IMR-90 (cell line): ENCODE results near the gene COX7A2L. TPM values are rescaled to one million over a fixed set of nuclear protein-coding genes. Genes with fewer than 3 reads are reported as not detected.

Experiments
- ATAC-seq: fragments of 200-7000 bp; cut with Tn5 transposase; 2 replicates; pipeline ENCODE4 v1.9.1; 2020; ENCODE audit warnings: low read depth, mild to moderate bottlenecking, moderate library complexity
- BruUV-seq: library from RNA; stranded (reverse); fragments of 400-500 nt; replicated peaks from 2 replicates; lab custom pipeline; 2021; lab: Mats Ljungman, UMichigan
- CTCF ChIA-PET: fragments of 300-600 bp; formaldehyde crosslinking; extraction: SDS; loops from one replicate; lab custom pipeline; 2021; ENCODE audit warnings: antibody characterized with exemption; lab: Yijun Ruan, JAX
- POLR2A ChIA-PET: fragments of 300-600 bp; sonication (Branson Sonifier 250); formaldehyde crosslinking; loops from one replicate; lab custom pipeline; 2022; ENCODE audit warnings: antibody characterized with exemption; ENCODE audit not compliant: unreplicated experiment; lab: Charles Lee
- DNase-seq: peaks from one replicate; pipeline ENCODE4 v3.0.0; 2013
- H2AFZ ChIP-seq: replicated peaks from 2 replicates; pipeline ENCODE3; 2013; ENCODE audit warnings: low read length, mild to moderate bottlenecking; ENCODE audit not compliant: poor library complexity
- H2AK5ac ChIP-seq: 2 replicates; pipeline ENCODE4 v1.6.1; 2013; ENCODE audit warnings: low read depth, low read length, inconsistent platforms
- H2AK9ac ChIP-seq: replicated peaks from 2 replicates; pipeline ENCODE3; 2013; ENCODE audit warnings: mild to moderate bottlenecking, low read depth, low read length, moderate library complexity; ENCODE audit not compliant: poor library complexity
- H2BK120ac ChIP-seq: 2 replicates; pipeline ENCODE4 v1.6.1; 2013; ENCODE audit warnings: low read depth, low read length, inconsistent platforms
- H2BK15ac ChIP-seq: 3 replicates; pipeline ENCODE4 v1.6.1; 2013; ENCODE audit warnings: low read depth, low read length, inconsistent platforms
- H2BK20ac ChIP-seq: 2 replicates; pipeline ENCODE4 v1.6.1; 2013; ENCODE audit warnings: low read depth, mild to moderate bottlenecking, inconsistent platforms, low read length, moderate library complexity
- H2BK5ac ChIP-seq: 2 replicates; pipeline ENCODE4 v1.6.1; 2013; ENCODE audit warnings: mild to moderate bottlenecking, low read depth, low read length, inconsistent platforms; ENCODE audit not compliant: poor library complexity, severe bottlenecking
- H3K14ac ChIP-seq: replicated peaks from 2 replicates; pipeline ENCODE4 v1.6.1; 2013; ENCODE audit warnings: low read depth, low read length, inconsistent platforms
- H3K18ac ChIP-seq: 2 replicates; pipeline ENCODE4 v1.6.1; 2013; ENCODE audit warnings: low read depth, low read length, control low read depth
- H3K23ac ChIP-seq: 2 replicates; pipeline ENCODE4 v1.6.1; 2013; ENCODE audit warnings: low read depth, low read length, inconsistent platforms
- H3K27ac ChIP-seq: 2 replicates; pipeline ENCODE4 v1.5.1; 2013; ENCODE audit warnings: mild to moderate bottlenecking, control low read depth, low read length; ENCODE audit not compliant: insufficient read depth
- H3K27me3 ChIP-seq: 2 replicates; pipeline ENCODE4 v1.6.1; 2013; ENCODE audit warnings: low read length; ENCODE audit not compliant: control insufficient read depth, insufficient read depth
- H3K36me3 ChIP-seq: 2 replicates; pipeline ENCODE4 v1.6.1; 2013; ENCODE audit warnings: low read length, mixed read lengths; ENCODE audit not compliant: control insufficient read depth, insufficient read depth
- H3K4ac ChIP-seq: 2 replicates; pipeline ENCODE4 v1.6.1; 2013; ENCODE audit warnings: low read depth, low read length, inconsistent platforms
- H3K4me1 ChIP-seq: 2 replicates; pipeline ENCODE4 v1.6.1; 2013; ENCODE audit warnings: low read length, mixed read lengths; ENCODE audit not compliant: control insufficient read depth, insufficient read depth
- H3K4me2 ChIP-seq: 2 replicates; pipeline ENCODE4 v1.6.1; 2013; ENCODE audit warnings: low read depth, mild to moderate bottlenecking, control low read depth, low read length, moderate library complexity
- H3K4me3 ChIP-seq: 2 replicates; pipeline ENCODE4 v1.5.1; 2013; ENCODE audit warnings: low read depth, mild to moderate bottlenecking, control low read depth, low read length, moderate library complexity; ENCODE audit not compliant: insufficient read depth
- H3K56ac ChIP-seq: 2 replicates; pipeline ENCODE4 v1.6.1; 2013; ENCODE audit warnings: low read length, inconsistent platforms; ENCODE audit not compliant: insufficient read depth; ENCODE audit errors: extremely low read depth
- H3K79me1 ChIP-seq, 2 experiments: 2 replicates each; pipeline ENCODE4 v1.6.1; 2013; ENCODE audit warnings: low read length in 2 of 2, inconsistent platforms in 1 of 2, low read depth in 1 of 2
- H3K9ac ChIP-seq: 2 replicates; pipeline ENCODE4 v1.6.1; 2013; ENCODE audit warnings: low read depth, low read length, control low read depth
- H3K9me1 ChIP-seq: 2 replicates; pipeline ENCODE4 v1.6.1; 2013; ENCODE audit warnings: low read length, inconsistent platforms; ENCODE audit not compliant: insufficient read depth
- H3K9me3 ChIP-seq: 2 replicates; pipeline ENCODE4 v1.6.1; 2013; ENCODE audit warnings: low read length; ENCODE audit not compliant: control insufficient read depth, insufficient read depth
- H4K20me1 ChIP-seq: 2 replicates; pipeline ENCODE4 v1.6.1; 2013; ENCODE audit warnings: low read length, inconsistent platforms; ENCODE audit not compliant: insufficient read depth
- H4K5ac ChIP-seq: 2 replicates; pipeline ENCODE4 v1.6.1; 2013; ENCODE audit warnings: mild to moderate bottlenecking, low read depth, low read length, control low read depth
- H4K8ac ChIP-seq, 2 experiments: 2 replicates each; pipeline ENCODE4 v1.6.1; 2013; ENCODE audit warnings: low read depth in 2 of 2, low read length in 2 of 2, control low read depth in 1 of 2, inconsistent platforms in 1 of 2
- H4K91ac ChIP-seq: 2 replicates; pipeline ENCODE4 v1.6.1; 2013; ENCODE audit warnings: low read depth, low read length, inconsistent platforms; ENCODE audit not compliant: insufficient read depth
- FOS ChIP-seq: fragments of 150-350 bp; IDR thresholded peaks from 2 replicates; pipeline ENCODE4 v1.6.1; 2016; ENCODE audit warnings: low read depth, low read length
- MAZ ChIP-seq: IDR thresholded peaks from 2 replicates; pipeline ENCODE4 v1.6.1; 2012; ENCODE audit warnings: low read depth, mild to moderate bottlenecking, low read length, improper control_type of control experiment, moderate library complexity, borderline replicate concordance
- MXI1 ChIP-seq: IDR thresholded peaks from 2 replicates; pipeline ENCODE4 v1.6.1; 2012; ENCODE audit warnings: low read depth, mild to moderate bottlenecking, low read length, moderate library complexity, borderline replicate concordance
- POLR2A ChIP-seq: IDR thresholded peaks from 2 replicates; pipeline ENCODE4 v1.6.1; 2012; ENCODE audit warnings: mild to moderate bottlenecking, low read depth, low read length
- RFX5 ChIP-seq: IDR thresholded peaks from 2 replicates; pipeline ENCODE4 v1.8.0; 2012; ENCODE audit warnings: low read depth, mild to moderate bottlenecking, low read length, moderate library complexity
- WGBS, 2 experiments: methylation state at CpG; one replicate each; pipeline versions ENCODE4 v1.1.5 to v1.1.7; 2013; ENCODE audit warnings: missing lambda C conversion rate in 2 of 2; ENCODE audit not compliant: insufficient read length in 1 of 2; ENCODE audit errors: extremely low coverage in 2 of 2; 5-methylcytosine and 5-hydroxymethylcytosine counted together
- dilution Hi-C: fragments of 300-500 bp; cut with HindIII; formaldehyde crosslinking; loops from one replicate; pipeline ENCODE4 v1.14.3; 2018; ENCODE audit warnings: low sequenced_read_pairs; ENCODE audit not compliant: unreplicated experiment
- in situ Hi-C: fragments of 300-500 bp; cut with MboI; formaldehyde crosslinking; loops from 3 replicates; pipeline ENCODE4 v1.14.3; 2019; ENCODE audit warnings: low sequenced_read_pairs, inconsistent platforms, mixed read lengths
- intact Hi-C: fragments of 100-400 bp; cut with micrococcal nuclease; formaldehyde crosslinking; loops from 2 replicates; pipeline ENCODE4 v1.10.0; 2022
- polyA plus RNA-seq, 3 experiments: library from polyadenylated mRNA; depleted of rRNA; stranded (reverse); fragments of >200 nt; gene quantifications; 2 replicates each; pipeline ENCODE4 v1.2.3, GENCODE V29; 2012; ENCODE audit warnings: low replicate concordance in 1 of 3
- total RNA-seq: library from RNA; depleted of rRNA; stranded (reverse); fragments of >200 nt; gene quantifications from 2 replicates; pipeline ENCODE4 v1.2.3, GENCODE V29; 2012
- TF ChIP-seq, protein P1 (sequence below): fragments of 150-350 bp; IDR thresholded peaks from 2 replicates; pipeline ENCODE4 v1.6.1; 2017; ENCODE audit warnings: mild to moderate bottlenecking, antibody characterized with exemption, low read length, low read depth

COX7A2L gene
- total and polyA plus RNA-seq, 2 of the 4 experiments (the other 2 are of a cell fraction) = 123 to 132 TPM

DNA sequence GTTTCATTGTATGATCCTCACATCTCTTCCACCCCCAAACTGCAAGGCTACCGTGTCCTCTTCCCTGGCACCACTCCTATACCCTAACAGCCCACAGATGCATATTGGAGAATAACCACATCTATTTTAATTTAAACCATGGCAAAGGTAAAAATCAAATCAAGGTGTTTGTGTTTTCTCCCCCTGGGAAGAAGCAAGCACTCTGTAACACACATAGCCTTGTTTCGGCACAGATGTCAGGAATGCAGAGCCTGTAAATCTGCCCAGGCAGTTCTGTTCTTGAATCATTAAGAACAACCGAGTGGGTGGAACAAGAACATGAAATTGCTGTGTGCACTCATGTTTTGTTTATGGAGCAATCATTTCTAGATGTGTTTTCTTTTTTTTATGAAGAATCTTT is 6.8 kb upstream of the COX7A2L start:
- Histone ChIP-seq H3K9me1 (no peaks in the 10 kb centered on the region), H3K4me1 (no peaks in the 10 kb centered on the region), H2BK15ac (no peak overlapping the region), H3K4me3 (no peak overlapping the region), H3K56ac (no peak overlapping the region), H3K4ac (no peak overlapping the region), H3K27ac (no peak overlapping the region), H3K79me1 (no peaks in the 10 kb centered on the region), H3K14ac (no peak overlapping the region), H2BK5ac (no peak overlapping the region), H3K36me3 (no peaks in the 10 kb centered on the region), H2BK120ac (no peak overlapping the region), H2AK5ac (no peak overlapping the region), H3K23ac (no peak overlapping the region), H2BK20ac (no peak overlapping the region), H3K9me3 (no peaks in the 10 kb centered on the region), H4K5ac (no peak overlapping the region), H4K91ac (no peak overlapping the region), H3K4me2 (no peak overlapping the region), H3K18ac (no peak overlapping the region), H3K27me3 (peaks cover 29% of the 10 kb centered on the region), H3K9ac (no peak overlapping the region), H2AFZ (no peak overlapping the region), H4K20me1 (no peaks in the 10 kb centered on the region), H4K8ac (no peak overlapping the region), H2AK9ac (no peak overlapping the region)
- WGBS, 2 experiments = 80% methylated on average over 1 of the region's 3 CpGs; no CpG with 5 or more reads in 1 of the 2 experiments
- DNase-seq = peak; percentile 12
- CTCF ChIA-PET = no interaction called here
- dilution Hi-C loops (no loop called here), in situ Hi-C loops (no loop called here), intact Hi-C loops (loop anchor here (10.0 kb wide), 2 partner anchors 297 to 513 kb away; no protein-coding TSS in a partner anchor)
- no peak for TF ChIP-seq MAZ
- no peak for TF ChIP-seq FOS
- TF ChIP-seq RFX5 = no peak
- TF ChIP-seq POLR2A = no peak
- TF ChIP-seq, protein P1, sequence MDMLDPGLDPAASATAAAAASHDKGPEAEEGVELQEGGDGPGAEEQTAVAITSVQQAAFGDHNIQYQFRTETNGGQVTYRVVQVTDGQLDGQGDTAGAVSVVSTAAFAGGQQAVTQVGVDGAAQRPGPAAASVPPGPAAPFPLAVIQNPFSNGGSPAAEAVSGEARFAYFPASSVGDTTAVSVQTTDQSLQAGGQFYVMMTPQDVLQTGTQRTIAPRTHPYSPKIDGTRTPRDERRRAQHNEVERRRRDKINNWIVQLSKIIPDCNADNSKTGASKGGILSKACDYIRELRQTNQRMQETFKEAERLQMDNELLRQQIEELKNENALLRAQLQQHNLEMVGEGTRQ = no peak
- TF ChIP-seq MXI1 = no peak
- peak; percentile 51; the same call in 1 of the 2 replicates for ATAC-seq
- POLR2A ChIA-PET = no interaction called here
- BruUV-seq = no TSS peak
